ENCODE measurements around the gene GSTM3.

GRCh38 chr1:109721042-109721441, 19.8 kb downstream of the GSTM3 start:
- TF ChIP-seq CTCF (conservative IDR thresholded peaks at IDR 0.05): no peak
- TF ChIP-seq EZH2 (IDR thresholded peaks at IDR 0.05; ENCODE audit: low read depth): no peak

Data from PC-9 (cell line).